ENCODE data around the gene CDKL4.
"Not testable (repeated sequence)": the region's sequence is repeated elsewhere in the genome, so short reads cannot be mapped to it uniquely, and the experiment has no call there.

CDKL4 gene

GRCh38 chr2:39181297-39181696 is 62.5 kb downstream of the CDKL4 start:
- no peaks in the 10 kb centered on the region for H3K4me1 ChIP-seq
- H3K4me2 ChIP-seq, result no peak overlapping the region
- H3K9me3 ChIP-seq, result no peaks in the 10 kb centered on the region
- no peak overlapping the region for H3K27ac ChIP-seq
- no peak overlapping the region for H3K9ac ChIP-seq
- TF ChIP-seq Cebpa-rat (IDR thresholded peaks at IDR 0.05), result no peak
- no peaks in the 10 kb centered on the region for H4K20me1 ChIP-seq
- H3K4me3 ChIP-seq, result no peak overlapping the region
- no peaks in the 10 kb centered on the region for H3K27me3 ChIP-seq
- no peaks in the 10 kb centered on the region for H3K36me3 ChIP-seq

- no peak overlapping the region for H3K4me2 ChIP-seq
- no peaks in the 10 kb centered on the region for H3K27me3 ChIP-seq
- H3K9me3 ChIP-seq, result no peaks in the 10 kb centered on the region
- H3K4me1 ChIP-seq, result no peaks in the 10 kb centered on the region
- no peaks in the 10 kb centered on the region for H4K20me1 ChIP-seq
- no peak overlapping the region for H3K4me3 ChIP-seq
- no peak for TF ChIP-seq Cebpa-rat (IDR thresholded peaks at IDR 0.05)
- no peaks in the 10 kb centered on the region for H3K36me3 ChIP-seq
- H3K9ac ChIP-seq, result no peak overlapping the region
- no peak overlapping the region for H3K27ac ChIP-seq
Observed at GRCh38 chr2:39179974-39180960, 63.5 kb downstream of the CDKL4 start.

GRCh38 chr2:39178756-39179155 is 65.0 kb downstream of the CDKL4 start:
- Histone ChIP-seq H3K4me1 (no peaks in the 10 kb centered on the region), H4K20me1 (no peaks in the 10 kb centered on the region), H3K4me2 (no peak overlapping the region), H3K27ac (no peak overlapping the region), H3K27me3 (no peaks in the 10 kb centered on the region), H3K9ac (no peak overlapping the region), H3K36me3 (no peaks in the 10 kb centered on the region), H3K4me3 (no peak overlapping the region), H3K9me3 (no peaks in the 10 kb centered on the region)
- TF ChIP-seq Cebpa-rat (IDR thresholded peaks at IDR 0.05), result peak; percentile 60; the same call in 1 of the 2 replicates

GRCh38 chr2:39176997-39177396 is 66.8 kb downstream of the CDKL4 start:
- TF ChIP-seq Cebpa-rat (IDR thresholded peaks at IDR 0.05), result no peak
- Histone ChIP-seq H3K27ac (no peak overlapping the region), H3K36me3 (no peaks in the 10 kb centered on the region), H3K4me1 (no peaks in the 10 kb centered on the region), H3K9me3 (no peaks in the 10 kb centered on the region), H3K27me3 (no peaks in the 10 kb centered on the region), H4K20me1 (no peaks in the 10 kb centered on the region), H3K4me3 (no peak overlapping the region), H3K9ac (no peak overlapping the region), H3K4me2 (no peak overlapping the region)

DNA sequence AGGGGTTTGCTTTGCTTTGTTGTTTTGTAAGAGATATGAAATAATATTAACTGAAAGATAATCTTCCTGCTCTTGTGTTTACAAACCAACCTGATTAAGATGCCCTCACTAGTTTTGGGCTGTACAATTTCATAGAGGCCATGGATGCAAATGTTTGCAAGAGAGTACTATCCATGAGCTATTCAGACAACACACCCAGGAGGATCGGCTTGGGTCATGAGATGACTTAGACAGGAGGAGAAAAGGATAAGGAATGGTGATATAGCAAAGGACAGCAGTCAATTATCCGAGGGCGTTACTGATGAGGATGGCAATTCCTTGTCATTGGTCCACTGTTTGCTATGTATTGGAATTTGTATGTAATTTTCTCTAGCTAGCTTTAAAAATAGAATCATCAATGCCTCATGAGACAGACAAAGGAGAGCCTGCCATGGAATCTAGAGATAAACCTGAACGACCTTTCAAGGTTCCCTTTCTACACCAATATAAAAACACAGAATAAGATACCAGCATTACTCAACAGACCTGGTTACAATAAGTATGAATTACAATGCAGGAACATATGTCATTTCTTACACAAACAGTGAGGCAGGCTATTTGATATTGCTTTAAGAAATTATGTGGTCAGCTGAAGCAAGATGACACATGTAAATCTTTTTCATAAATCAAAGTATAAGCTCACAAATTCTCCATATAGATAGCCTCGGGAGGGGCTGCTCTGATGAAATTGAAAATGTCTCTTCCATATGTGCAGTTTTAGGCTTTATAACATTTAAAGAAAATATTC is 68.6 kb downstream of the CDKL4 start:
- H3K27ac ChIP-seq, result no peak overlapping the region
- H3K36me3 ChIP-seq, result no peaks in the 10 kb centered on the region
- H3K4me3 ChIP-seq, result no peak overlapping the region
- H4K20me1 ChIP-seq, result no peaks in the 10 kb centered on the region
- no peak for TF ChIP-seq Cebpa-rat (IDR thresholded peaks at IDR 0.05)
- H3K9ac ChIP-seq, result no peak overlapping the region
- H3K27me3 ChIP-seq, result no peaks in the 10 kb centered on the region
- H3K4me2 ChIP-seq, result no peak overlapping the region
- H3K4me1 ChIP-seq, result no peaks in the 10 kb centered on the region
- H3K9me3 ChIP-seq, result no peaks in the 10 kb centered on the region

- no peaks in the 10 kb centered on the region for H3K9me3 ChIP-seq
- H3K27ac ChIP-seq, result no peak overlapping the region
- no peak overlapping the region for H3K4me3 ChIP-seq
- no peak overlapping the region for H3K9ac ChIP-seq
- H3K27me3 ChIP-seq, result no peaks in the 10 kb centered on the region
- no peaks in the 10 kb centered on the region for H3K4me1 ChIP-seq
- TF ChIP-seq Cebpa-rat (IDR thresholded peaks at IDR 0.05), result no peak
- no peak overlapping the region for H3K4me2 ChIP-seq
- no peaks in the 10 kb centered on the region for H4K20me1 ChIP-seq
- no peaks in the 10 kb centered on the region for H3K36me3 ChIP-seq
Observed at GRCh38 chr2:39174022-39174421, 69.7 kb downstream of the CDKL4 start.

- H3K9me3 ChIP-seq, H3K36me3 ChIP-seq: not testable (repeated sequence)
Observed at GRCh38 chr2:39172047-39172706, 71.6 kb downstream of the CDKL4 start.

DNA sequence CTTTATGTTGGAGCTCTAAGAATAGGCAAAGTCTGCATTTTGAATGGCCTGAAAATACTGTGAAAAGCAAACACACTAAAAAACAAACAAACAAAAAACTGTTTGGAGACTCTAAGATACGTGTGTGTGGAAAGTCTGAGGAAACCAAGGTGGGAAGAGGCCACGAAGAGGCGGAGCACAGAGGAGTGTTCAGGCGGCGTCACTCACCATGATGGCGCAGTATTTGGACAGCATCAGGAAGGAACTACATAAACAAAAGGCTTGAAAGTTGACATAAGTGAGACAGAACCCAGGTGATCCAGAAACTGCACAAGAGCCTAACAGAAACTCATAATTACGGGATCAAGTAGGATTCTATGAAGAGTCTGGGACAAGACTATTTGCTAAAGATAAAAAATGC is 72.1 kb downstream of the CDKL4 start:
- no peak overlapping the region for H3K9ac ChIP-seq

More at GRCh38 chr2:39172047-39172706, 71.6 kb downstream of the CDKL4 start:
- not testable (repeated sequence) for H3K9ac ChIP-seq, H3K4me3 ChIP-seq, H3K27ac ChIP-seq, H3K4me1 ChIP-seq, H3K27me3 ChIP-seq, H3K4me2 ChIP-seq, H4K20me1 ChIP-seq

DNA sequence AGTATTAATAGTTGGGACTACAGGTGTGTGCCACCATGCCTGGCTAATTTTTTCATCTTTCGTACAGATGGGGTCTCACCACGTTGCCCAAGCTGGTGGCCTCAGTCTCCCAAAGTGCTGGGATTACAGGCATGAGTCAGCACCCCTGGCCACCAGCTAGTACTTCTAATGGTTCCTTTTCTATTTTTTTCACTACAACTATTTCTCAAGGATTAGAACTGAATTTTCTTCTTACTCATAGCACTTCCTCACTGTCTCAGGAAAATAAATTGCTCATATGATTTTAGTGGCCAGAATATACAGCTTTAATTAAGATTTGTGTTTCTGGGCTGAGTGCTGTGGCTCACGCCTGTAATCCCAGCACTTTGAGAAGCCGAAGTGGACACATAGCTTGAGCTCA is 79.7 kb downstream of the CDKL4 start:
- no peak for TF ChIP-seq Cebpa-rat (IDR thresholded peaks at IDR 0.05)
- Histone ChIP-seq H3K27ac (no peak overlapping the region), H3K4me3 (no peak overlapping the region), H3K36me3 (no peaks in the 10 kb centered on the region), H3K27me3 (no peaks in the 10 kb centered on the region), H4K20me1 (no peaks in the 10 kb centered on the region), H3K4me2 (no peak overlapping the region), H3K9ac (no peak overlapping the region), H3K4me1 (no peaks in the 10 kb centered on the region), H3K9me3 (no peaks in the 10 kb centered on the region)

More for the DNA sequence above, 72.1 kb downstream of the CDKL4 start:
- no peaks in the 10 kb centered on the region for H3K36me3 ChIP-seq
- H4K20me1 ChIP-seq, result no peaks in the 10 kb centered on the region
- H3K4me3 ChIP-seq, result no peak overlapping the region
- no peak overlapping the region for H3K4me2 ChIP-seq
- H3K4me1 ChIP-seq, result no peaks in the 10 kb centered on the region
- H3K27ac ChIP-seq, result no peak overlapping the region
- no peaks in the 10 kb centered on the region for H3K27me3 ChIP-seq
- no peaks in the 10 kb centered on the region for H3K9me3 ChIP-seq
- no peak for TF ChIP-seq Cebpa-rat (IDR thresholded peaks at IDR 0.05)

Data from BLaER1 (cell line).